Measurements from ENCODE around the gene ABCA13. TPM values are rescaled to one million over a fixed set of nuclear protein-coding genes. Genes with fewer than 3 reads are reported as not detected.

The ABCA13 gene
- total RNA-seq, 1 donor from 2014 or later, result not detected

- no peak for DNase-seq
- Histone ChIP-seq H3K27me3 (ENCODE audit: low read depth) (no peaks in the 10 kb centered on the region), H3K36me3 (no peaks in the 10 kb centered on the region), H3K4me3 (no peak overlapping the region), H3K27ac (replicated peaks) (no peak overlapping the region), H3K9me3 (replicated peaks) (no peaks in the 10 kb centered on the region), H3K4me1 (no peaks in the 10 kb centered on the region)
- TF ChIP-seq, protein P1, sequence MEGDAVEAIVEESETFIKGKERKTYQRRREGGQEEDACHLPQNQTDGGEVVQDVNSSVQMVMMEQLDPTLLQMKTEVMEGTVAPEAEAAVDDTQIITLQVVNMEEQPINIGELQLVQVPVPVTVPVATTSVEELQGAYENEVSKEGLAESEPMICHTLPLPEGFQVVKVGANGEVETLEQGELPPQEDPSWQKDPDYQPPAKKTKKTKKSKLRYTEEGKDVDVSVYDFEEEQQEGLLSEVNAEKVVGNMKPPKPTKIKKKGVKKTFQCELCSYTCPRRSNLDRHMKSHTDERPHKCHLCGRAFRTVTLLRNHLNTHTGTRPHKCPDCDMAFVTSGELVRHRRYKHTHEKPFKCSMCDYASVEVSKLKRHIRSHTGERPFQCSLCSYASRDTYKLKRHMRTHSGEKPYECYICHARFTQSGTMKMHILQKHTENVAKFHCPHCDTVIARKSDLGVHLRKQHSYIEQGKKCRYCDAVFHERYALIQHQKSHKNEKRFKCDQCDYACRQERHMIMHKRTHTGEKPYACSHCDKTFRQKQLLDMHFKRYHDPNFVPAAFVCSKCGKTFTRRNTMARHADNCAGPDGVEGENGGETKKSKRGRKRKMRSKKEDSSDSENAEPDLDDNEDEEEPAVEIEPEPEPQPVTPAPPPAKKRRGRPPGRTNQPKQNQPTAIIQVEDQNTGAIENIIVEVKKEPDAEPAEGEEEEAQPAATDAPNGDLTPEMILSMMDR (IDR thresholded peaks at IDR 0.05; ENCODE audit: borderline replicate concordance), result no peak
- intact Hi-C loops (cut with micrococcal nuclease), result no loop called here
Measured at GRCh38 chr7:48660306-48660870, 489.1 kb downstream of the ABCA13 start.

GRCh38 chr7:48664241-48664640, 493.0 kb downstream of the ABCA13 start:
- Histone ChIP-seq H3K27me3 (ENCODE audit: low read depth) (no peaks in the 10 kb centered on the region), H3K36me3 (no peaks in the 10 kb centered on the region), H3K27ac (replicated peaks) (no peak overlapping the region), H3K9me3 (replicated peaks) (no peaks in the 10 kb centered on the region), H3K4me3 (no peak overlapping the region), H3K4me1 (no peaks in the 10 kb centered on the region)
- DNase-seq, result no peak
- TF ChIP-seq, protein P1 (IDR thresholded peaks at IDR 0.05; ENCODE audit: borderline replicate concordance), result no peak
- intact Hi-C loops (cut with micrococcal nuclease), result no loop called here

- intact Hi-C loops (cut with micrococcal nuclease), result no loop called here
Measured at GRCh38 chr7:48665353-48666135, 494.3 kb downstream of the ABCA13 start.

GRCh38 chr7:48667407-48667806, 496.1 kb downstream of the ABCA13 start:
- TF ChIP-seq, protein P1 (IDR thresholded peaks at IDR 0.05; ENCODE audit: borderline replicate concordance), result no peak
- Histone ChIP-seq H3K9me3 (replicated peaks) (no peaks in the 10 kb centered on the region), H3K4me1 (no peaks in the 10 kb centered on the region), H3K27me3 (ENCODE audit: low read depth) (no peaks in the 10 kb centered on the region), H3K36me3 (no peaks in the 10 kb centered on the region), H3K4me3 (no peak overlapping the region), H3K27ac (replicated peaks) (no peak overlapping the region)
- intact Hi-C loops (cut with micrococcal nuclease), result no loop called here
- DNase-seq, result no peak

More at GRCh38 chr7:48665353-48666135, 494.3 kb downstream of the ABCA13 start:
- H3K27ac ChIP-seq (replicated peaks), result no peak overlapping the region
- H3K36me3 ChIP-seq, result no peaks in the 10 kb centered on the region
- H3K4me3 ChIP-seq, result no peak overlapping the region
- H3K4me1 ChIP-seq, result no peaks in the 10 kb centered on the region
- no peaks in the 10 kb centered on the region for H3K27me3 ChIP-seq (ENCODE audit: low read depth)
- H3K9me3 ChIP-seq (replicated peaks), result no peaks in the 10 kb centered on the region
- no peak for DNase-seq
- TF ChIP-seq, protein P1 (IDR thresholded peaks at IDR 0.05; ENCODE audit: borderline replicate concordance), result no peak

DNA sequence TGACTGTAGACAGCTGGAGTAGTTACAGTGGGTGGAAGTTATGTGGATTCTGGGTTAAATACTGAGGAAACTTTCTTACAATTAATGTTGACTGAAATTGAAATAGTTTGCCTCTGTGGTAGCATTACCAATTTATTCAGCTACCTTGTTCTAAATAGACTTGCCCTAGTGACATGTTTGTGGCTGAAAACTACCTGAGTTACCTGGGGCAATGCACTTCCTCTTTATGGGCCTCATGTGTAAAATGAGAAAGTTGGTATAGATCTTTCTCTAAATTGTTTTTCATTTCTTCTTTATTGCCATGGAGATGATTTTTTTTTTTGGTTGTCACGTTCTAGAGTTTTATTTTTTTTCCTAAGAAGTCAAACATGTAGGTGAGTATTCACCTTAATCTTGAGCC, 500.4 kb downstream of the ABCA13 start:
- Histone ChIP-seq H3K27me3 (ENCODE audit: low read depth) (no peaks in the 10 kb centered on the region), H3K9me3 (replicated peaks) (peaks cover 21% of the 10 kb centered on the region), H3K4me1 (no peaks in the 10 kb centered on the region), H3K4me3 (no peak overlapping the region), H3K36me3 (no peaks in the 10 kb centered on the region), H3K27ac (replicated peaks) (no peak overlapping the region)
- no peak for DNase-seq
- TF ChIP-seq, protein P1 (IDR thresholded peaks at IDR 0.05; ENCODE audit: borderline replicate concordance), result no peak
- intact Hi-C loops (cut with micrococcal nuclease), result no loop called here

Measured in left ventricle myocardium inferior (tissue), 1 donor.